Kidney (tissue), 14 donors: ENCODE measurements around the gene ESPN. TPM values are rescaled to one million over a fixed set of nuclear protein-coding genes. Genes with fewer than 3 reads are reported as not detected.
A peak's percentile ranks its signal among the peaks of the same experiment; 100 is the strongest.

Experiments used
- DNase-seq, 5 donors: peaks; one replicate each; pipeline ENCODE4 v3.0.0-alpha.2; 2013 to 2020
- FAIRE-seq: peaks from 2 replicates; lab custom pipeline; 2012; peaks lifted over from hg19 to GRCh38; lab: Jason Lieb, UNC
- H3K27ac ChIP-seq, 2 donors: one replicate each; pipeline ENCODE4 v1.7.0; 2013; ENCODE audit warnings: low read depth in 2 of 2, low read length in 2 of 2, inconsistent platforms in 1 of 2
- H3K27me3 ChIP-seq: one replicate; pipeline ENCODE4 v1.7.1; 2013; ENCODE audit warnings: low read length, inconsistent platforms; ENCODE audit not compliant: control insufficient read depth, insufficient read depth
- H3K36me3 ChIP-seq, 3 donors: one replicate each; pipeline versions ENCODE4 v1.7.0 to v1.7.1; 2013; ENCODE audit warnings: low read length in 3 of 3, control low read depth in 1 of 3, inconsistent platforms in 1 of 3; ENCODE audit not compliant: insufficient read depth in 3 of 3, control insufficient read depth in 2 of 3
- H3K4me1 ChIP-seq, 3 donors: one replicate each; pipeline versions ENCODE4 v1.7.0 to v1.7.1; 2013; ENCODE audit warnings: low read length in 3 of 3, inconsistent platforms in 1 of 3, low read depth in 1 of 3; ENCODE audit not compliant: control insufficient read depth in 2 of 3, insufficient read depth in 2 of 3
- H3K4me3 ChIP-seq, 3 donors: one replicate each; pipeline versions ENCODE4 v1.7.0 to v1.8.1; 2013; ENCODE audit warnings: low read length in 3 of 3, control low read depth in 1 of 3, inconsistent platforms in 1 of 3
- H3K9ac ChIP-seq, 3 donors: one replicate each; pipeline versions ENCODE4 v1.7.0 to v1.7.1; 2013; ENCODE audit warnings: low read length in 3 of 3, control low read depth in 1 of 3, inconsistent platforms in 1 of 3
- H3K9me3 ChIP-seq, 3 donors: one replicate each; pipeline versions ENCODE4 v1.7.0 to v1.7.1; 2013; ENCODE audit warnings: low read length in 3 of 3, control low read depth in 1 of 3, inconsistent platforms in 1 of 3; ENCODE audit not compliant: control insufficient read depth in 2 of 3, insufficient read depth in 1 of 3
- CTCF ChIP-seq: IDR thresholded peaks from 3 replicates; pipeline ENCODE4 v1.5.1; 2012; ENCODE audit warnings: mild to moderate bottlenecking, moderate library complexity, borderline replicate concordance; ENCODE audit not compliant: insufficient read depth; ENCODE audit errors: extremely low read depth
- intact Hi-C: fragments of 100-400 bp; cut with DNase I; formaldehyde crosslinking; loops from one replicate; pipeline ENCODE4 v1.11.1; 2022
- polyA plus RNA-seq: library from polyadenylated mRNA; stranded (reverse); fragments of 350-450 nt; fragmentation: Illumina TruSeq; extraction: RNeasy Lipid Tissue Mini Kit (QIAGEN cat#74804); gene quantifications from one replicate; pipeline ENCODE4 v1.2.3, GENCODE V29; 2014; ENCODE audit warnings: low read depth, low replicate concordance; ENCODE audit not compliant: insufficient read depth
- total RNA-seq: library from RNA; stranded (reverse); fragmentation: NEBNext Ultra II Directional; extraction: Animal tissue kit (Norgen Biotek cat#: 25700); gene quantifications from one replicate; pipeline ENCODE4 v1.2.1, GENCODE V29; 2021
- donor health status: control.
- donor health status: control.
- donor health status: control.
- donor health status: control.
- donor health status: control.
- donor health status: DM: yes; HTN: yes; CAD: no.
- donor health status: Normal renal cell carcinoma (clear cell type).

Gene ESPN
- total and polyA plus RNA-seq, 2 donors from 2014 or later: 14.2 to 112 TPM

- DNase-seq: no peak
- Histone ChIP-seq H3K27me3 (no peaks in the 10 kb centered on the region), H3K36me3 (no peaks in the 10 kb centered on the region), H3K9me3 (no peaks in the 10 kb centered on the region), H3K9ac (no peak overlapping the region), H3K27ac (no peak overlapping the region), H3K4me1 (no peaks in the 10 kb centered on the region), H3K4me3 (no peak overlapping the region)
- FAIRE-seq: no peak
- intact Hi-C loops: no loop called here
- TF ChIP-seq CTCF: no peak
Measured at GRCh38 chr1:6508816-6509189, 84.2 kb downstream of the ESPN start.

- Histone ChIP-seq H3K4me3 (no peak overlapping the region), H3K36me3 (no peaks in the 10 kb centered on the region), H3K9me3 (no peaks in the 10 kb centered on the region), H3K27ac (no peak overlapping the region), H3K27me3 (no peaks in the 10 kb centered on the region), H3K4me1 (no peaks in the 10 kb centered on the region), H3K9ac (no peak overlapping the region)
- DNase-seq (peak in 4 of 5 donors; percentile 32 to 62 (median 58)), FAIRE-seq (no peak)
- no peak for TF ChIP-seq CTCF
- intact Hi-C loops: no loop called here
Measured at GRCh38 chr1:6509220-6509918, 84.8 kb downstream of the ESPN start.

GRCh38 chr1:6509919-6510291, 85.3 kb downstream of the ESPN start:
- no peak for TF ChIP-seq CTCF
- H3K27ac ChIP-seq: no peak overlapping the region
- intact Hi-C loops: no loop called here
- no peaks in the 10 kb centered on the region for H3K9me3 ChIP-seq
- no peak overlapping the region for H3K4me3 ChIP-seq
- no peak overlapping the region for H3K9ac ChIP-seq
- no peaks in the 10 kb centered on the region for H3K27me3 ChIP-seq
- H3K4me1 ChIP-seq: no peaks in the 10 kb centered on the region
- peak in 1 of 5 donors; percentile 57 for DNase-seq
- FAIRE-seq: no peak
- no peaks in the 10 kb centered on the region for H3K36me3 ChIP-seq

DNA sequence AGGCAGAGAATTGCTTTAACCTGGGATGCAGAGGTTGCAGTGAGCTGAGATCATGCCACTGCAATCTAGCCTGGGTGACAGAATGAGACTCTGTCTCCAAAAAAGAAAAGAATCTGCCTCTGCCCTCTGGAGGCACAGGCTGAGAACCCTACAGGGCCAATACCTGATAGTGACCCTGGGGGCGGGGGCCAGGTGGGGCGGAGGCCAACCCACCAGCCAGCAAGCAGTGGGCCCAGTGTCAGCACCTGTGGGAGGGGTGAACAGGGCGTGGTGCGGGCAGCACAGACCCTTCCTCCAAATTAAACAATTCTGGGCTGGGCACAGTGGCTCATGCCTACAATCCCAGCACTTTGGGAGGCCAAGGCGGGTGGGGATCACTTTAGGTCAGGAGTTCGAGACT, 85.9 kb downstream of the ESPN start:
- intact Hi-C loops: no loop called here
- no peak for TF ChIP-seq CTCF
- no peaks in the 10 kb centered on the region for H3K27me3 ChIP-seq
- no peak overlapping the region for H3K4me3 ChIP-seq
- H3K4me1 ChIP-seq: no peaks in the 10 kb centered on the region
- no peaks in the 10 kb centered on the region for H3K9me3 ChIP-seq
- no peaks in the 10 kb centered on the region for H3K36me3 ChIP-seq
- H3K9ac ChIP-seq: no peak overlapping the region
- FAIRE-seq (no peak), DNase-seq (peak in 1 of 5 donors; percentile 45)
- no peak overlapping the region for H3K27ac ChIP-seq
